GM18907 (cell line): Measurements from ENCODE around the gene NUP188.

Source experiments
- ATAC-seq: cut with Tn5 transposase; IDR thresholded peaks from one replicate; pipeline ENCODE4 v1.9.1; 2021; ENCODE audit warnings: mild to moderate bottlenecking, moderate library complexity; ENCODE audit not compliant: unreplicated experiment

Gene NUP188

DNA sequence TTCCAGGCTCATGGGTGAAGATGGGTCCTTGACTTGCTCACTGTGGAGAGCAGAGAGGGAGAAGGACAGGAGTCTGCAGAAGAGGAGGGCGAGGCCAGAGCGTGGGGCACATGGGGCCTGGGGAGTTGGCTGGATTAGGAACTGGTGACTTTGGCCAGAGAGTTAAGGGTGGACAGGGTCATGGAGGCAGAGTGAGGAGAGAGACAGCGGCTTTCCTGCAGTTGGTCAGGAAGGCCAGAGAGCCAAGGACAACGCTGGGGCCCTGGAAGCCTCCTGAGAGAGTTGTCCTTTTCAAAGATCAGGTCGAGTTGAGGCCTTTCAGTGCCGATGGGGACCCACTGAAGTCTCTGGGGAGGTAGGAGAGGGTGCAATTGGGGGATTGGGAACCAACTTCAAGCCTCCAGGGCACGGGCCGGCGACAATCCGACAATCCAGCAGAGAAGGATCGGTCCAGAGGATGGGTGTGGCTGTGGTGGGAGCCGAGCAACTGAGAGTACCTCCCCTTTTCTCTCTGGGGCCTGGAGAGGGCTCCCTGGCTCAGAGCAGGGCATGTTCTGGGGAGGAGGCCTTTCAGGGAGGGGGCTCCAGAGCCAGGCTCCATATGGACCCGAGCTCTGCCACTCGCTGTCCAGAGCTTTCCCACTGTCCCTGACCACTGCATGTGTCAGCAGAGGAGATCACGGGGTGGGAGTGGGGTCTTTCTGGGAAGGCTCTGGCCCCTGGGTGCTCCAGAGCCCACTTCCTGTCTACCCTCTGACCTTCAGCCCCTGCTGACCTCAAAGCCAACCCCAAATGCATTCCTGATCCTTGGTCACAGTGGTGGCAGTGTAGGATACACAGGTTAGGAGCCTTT is 34.2 kb upstream of the NUP188 start:
- ATAC-seq, result no peak

DNA sequence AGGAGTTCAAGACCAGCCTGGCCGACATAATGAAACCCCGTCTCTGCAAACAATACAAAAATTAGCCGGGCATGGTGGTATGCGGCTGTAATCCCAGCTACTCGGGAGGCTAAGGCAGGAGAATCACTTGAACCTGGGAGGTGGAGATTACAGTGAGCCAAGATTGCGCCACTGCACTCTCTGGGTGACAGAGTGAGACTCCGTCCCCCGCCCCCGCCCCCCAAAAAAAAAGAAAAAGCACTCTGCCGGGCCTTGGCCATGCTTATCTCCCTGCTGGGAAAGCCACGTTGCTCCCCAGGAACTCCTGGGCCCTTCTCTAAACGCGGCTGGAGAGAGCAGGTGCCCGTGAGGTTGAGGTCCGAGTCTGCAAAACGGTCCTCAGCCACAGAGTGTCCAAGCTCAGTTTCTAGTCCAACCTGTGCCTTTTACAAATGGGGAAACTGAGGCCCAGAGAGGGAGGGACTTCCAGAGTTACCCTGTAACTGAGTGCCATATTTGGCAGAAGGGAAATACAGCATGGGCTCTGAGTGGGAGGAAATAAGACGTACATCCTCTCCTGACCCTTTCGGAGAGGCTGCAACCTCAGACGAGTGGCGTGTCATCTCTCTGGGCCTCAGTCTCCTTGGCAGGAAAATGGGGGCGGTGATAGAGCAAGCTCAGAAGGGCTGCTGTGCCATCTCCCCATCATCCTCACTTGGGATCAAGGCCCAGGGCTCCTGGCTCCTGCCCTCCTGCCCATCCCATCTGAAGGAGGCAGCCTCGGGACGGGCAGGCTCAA is 33.3 kb upstream of the NUP188 start:
- ATAC-seq, result no peak

DNA sequence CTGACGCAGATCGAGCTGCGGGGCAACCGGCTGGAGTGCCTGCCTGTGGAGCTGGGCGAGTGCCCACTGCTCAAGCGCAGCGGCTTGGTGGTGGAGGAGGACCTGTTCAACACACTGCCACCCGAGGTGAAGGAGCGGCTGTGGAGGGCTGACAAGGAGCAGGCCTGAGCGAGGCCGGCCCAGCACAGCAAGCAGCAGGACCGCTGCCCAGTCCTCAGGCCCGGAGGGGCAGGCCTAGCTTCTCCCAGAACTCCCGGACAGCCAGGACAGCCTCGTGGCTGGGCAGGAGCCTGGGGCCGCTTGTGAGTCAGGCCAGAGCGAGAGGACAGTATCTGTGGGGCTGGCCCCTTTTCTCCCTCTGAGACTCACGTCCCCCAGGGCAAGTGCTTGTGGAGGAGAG is 31.3 kb upstream of the NUP188 start:
- ATAC-seq, result no peak

DNA sequence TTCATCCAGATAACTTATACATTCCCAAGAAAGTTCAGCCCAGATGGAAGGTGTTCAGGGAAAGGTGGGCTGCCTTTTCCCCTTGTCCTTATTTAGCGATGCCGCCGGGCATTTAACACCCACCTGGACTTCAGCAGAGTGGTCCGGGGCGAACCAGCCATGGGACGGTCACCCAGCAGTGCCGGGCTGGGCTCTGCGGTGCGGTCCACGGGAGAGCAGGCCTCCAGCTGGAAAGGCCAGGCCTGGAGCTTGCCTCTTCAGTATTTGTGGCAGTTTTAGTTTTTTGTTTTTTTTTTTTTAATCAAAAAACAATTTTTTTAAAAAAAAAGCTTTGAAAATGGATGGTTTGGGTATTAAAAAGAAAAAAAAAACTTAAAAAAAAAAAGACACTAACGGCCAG is 30.8 kb upstream of the NUP188 start:
- ATAC-seq, result no peak

DNA sequence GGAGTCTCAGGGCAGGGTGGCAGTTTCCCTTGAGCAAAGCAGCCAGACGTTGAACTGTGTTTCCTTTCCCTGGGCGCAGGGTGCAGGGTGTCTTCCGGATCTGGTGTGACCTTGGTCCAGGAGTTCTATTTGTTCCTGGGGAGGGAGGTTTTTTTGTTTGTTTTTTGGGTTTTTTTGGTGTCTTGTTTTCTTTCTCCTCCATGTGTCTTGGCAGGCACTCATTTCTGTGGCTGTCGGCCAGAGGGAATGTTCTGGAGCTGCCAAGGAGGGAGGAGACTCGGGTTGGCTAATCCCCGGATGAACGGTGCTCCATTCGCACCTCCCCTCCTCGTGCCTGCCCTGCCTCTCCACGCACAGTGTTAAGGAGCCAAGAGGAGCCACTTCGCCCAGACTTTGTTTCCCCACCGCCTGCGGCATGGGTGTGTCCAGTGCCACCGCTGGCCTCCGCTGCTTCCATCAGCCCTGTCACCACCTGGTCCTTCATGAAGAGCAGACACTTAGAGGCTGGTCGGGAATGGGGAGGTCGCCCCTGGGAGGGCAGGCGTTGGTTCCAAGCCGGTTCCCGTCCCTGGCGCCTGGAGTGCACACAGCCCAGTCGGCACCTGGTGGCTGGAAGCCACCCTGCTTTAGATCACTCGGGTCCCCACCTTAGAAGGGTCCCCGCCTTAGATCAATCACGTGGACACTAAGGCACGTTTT is 30.2 kb upstream of the NUP188 start:
- ATAC-seq, result no peak

DNA sequence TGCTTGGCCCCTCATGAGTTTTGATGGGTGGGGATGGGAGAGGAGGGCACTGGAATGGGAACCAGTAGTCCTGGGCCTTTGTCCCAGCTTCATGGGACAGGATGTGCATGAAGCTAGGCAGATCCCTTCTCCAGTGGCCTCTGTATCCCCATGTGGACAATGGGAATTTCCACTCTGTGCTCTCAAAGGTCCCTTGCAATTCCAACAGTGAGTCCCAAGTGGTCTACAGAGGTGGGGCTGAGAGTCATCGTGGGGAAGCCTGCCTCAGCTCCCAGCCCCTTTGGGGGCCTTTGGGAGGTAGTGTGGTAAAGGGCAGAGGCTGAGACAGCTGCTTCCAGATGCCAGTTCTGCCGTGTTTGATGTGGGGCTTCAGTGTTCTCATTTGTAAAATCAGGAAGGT is 28.6 kb upstream of the NUP188 start:
- ATAC-seq, result no peak

DNA sequence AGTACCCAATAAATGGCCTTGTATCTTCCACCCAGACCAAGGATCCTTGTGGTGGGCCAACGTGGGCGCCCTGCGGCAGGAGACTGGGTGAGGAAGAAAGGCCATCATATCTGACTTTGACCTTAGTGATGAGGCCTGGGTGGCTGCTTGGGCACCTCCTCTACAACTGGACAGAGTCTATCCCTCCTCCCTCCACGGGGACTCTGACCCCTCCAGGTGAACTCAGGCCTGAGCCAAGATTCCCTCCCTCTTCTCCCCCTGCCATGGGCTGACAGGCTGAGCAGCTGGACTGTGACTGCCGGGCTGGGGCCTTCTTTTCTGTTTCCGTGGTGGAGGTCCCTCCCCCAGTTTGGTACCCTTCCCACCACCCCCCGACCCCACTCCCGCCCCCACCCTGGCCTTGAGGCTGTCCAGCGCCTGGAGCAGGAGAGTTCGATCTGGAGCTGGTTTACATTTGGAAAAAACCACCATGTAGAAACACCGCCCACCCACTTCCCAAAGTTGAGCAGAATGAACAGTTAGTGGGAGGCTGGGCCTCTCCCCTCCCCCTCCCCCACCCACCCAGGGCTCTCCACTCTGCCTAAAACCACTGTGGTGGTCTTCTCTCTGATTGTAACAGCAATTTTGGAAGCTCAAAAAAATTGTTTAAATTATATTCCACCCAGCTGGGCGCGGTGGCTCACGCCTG is 28.0 kb upstream of the NUP188 start:
- no peak for ATAC-seq

DNA sequence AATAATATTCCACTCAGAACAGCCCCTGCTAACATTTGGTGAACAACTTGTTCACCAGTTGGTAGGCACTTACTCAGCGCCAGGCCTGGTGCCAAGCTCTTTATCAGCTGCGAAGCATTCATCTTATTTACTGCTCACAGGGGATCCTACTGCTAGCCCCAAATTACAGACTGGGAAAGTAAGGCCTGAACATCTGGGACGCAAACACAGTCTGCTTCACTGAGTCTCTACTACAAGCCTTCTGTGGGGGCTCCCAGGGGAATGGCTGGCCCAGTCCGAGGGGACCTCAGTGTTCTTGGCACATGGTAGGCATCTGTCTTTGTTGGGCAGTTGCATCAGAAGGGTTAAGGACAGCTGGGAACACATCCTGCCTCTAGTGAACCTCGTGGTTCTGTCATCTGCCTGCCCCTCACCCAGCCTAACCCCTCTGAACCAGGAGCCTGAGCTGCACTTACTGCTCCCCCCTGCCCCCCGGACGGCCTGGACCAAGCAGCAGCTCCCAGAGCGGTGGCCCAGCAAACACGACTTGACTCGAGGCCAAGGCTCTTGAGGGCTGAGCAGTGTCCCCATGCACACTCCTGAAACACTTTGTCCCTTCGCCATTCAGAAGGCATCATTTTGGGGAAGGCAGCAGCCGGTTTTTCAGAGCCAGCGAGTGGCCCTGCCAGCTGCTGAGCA is 27.0 kb upstream of the NUP188 start, which contains the start of gene PHYHD1:
PHYHD1 (plus strand) TSS at position 602 of the 678 bp plus-strand sequence. CDS start 1,342 bp downstream, outside the sequence.
- ATAC-seq, result no peak

DNA sequence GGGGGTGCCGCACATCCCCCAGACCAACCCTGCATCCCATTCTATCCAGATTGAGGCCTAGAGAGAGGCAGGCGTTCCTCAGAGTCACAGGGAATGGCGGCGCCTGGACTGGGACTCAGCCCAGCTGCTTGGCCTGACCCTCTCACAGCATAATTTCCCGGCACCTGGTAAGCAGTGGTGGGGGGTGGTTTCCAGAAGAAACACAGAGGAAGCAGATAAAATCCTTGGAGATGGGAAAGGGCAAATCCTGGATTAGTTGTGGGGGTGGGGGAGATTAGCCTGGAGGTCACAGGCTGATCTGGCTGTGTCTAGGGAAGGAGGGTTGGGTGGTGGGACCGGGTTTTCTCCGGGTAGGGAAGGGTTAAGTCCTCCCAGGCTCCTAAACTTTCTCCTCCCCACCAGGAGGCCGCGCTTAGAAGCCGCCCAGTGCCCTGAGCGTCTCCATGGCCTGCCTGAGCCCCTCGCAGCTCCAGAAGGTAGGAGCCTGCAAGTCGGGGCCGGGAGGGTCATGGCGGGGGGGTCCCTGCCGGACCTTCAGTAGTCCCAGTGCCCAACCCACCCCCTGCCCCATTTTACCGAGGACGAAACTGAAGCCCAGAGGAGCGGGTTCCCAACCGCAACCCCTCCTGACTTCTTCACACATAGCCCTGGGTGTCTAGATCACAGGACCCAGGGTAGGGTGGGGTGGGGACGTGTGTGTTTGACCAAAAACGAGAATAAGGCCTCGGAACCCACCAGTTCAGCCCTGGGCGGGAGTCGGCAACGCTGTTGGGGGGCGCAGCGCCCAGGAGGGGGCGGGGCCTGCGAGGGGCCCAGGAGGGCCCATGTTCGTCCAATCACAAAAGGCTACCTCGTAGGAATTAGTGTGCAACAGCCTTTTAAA is 25.4 kb upstream of the NUP188 start:
- no peak for ATAC-seq

DNA sequence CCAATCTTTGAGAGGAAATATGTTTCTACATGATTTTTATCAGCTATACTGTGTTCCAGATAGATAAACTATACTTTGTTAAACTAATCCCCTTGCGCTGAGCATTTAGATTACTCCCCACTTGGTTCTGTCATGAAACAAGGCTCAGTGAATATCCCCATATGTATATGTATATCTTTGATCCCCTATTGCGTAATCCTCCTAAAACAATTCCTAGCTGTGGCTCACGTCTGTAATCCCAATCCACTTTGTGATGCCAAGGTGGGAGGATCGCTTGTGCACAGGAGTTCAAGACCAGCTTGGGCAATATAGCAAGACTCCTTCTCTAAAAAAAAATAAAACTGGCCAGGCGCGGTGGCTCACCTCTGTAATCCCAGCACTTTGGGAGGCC is 24.0 kb upstream of the NUP188 start:
- ATAC-seq, result no peak

DNA sequence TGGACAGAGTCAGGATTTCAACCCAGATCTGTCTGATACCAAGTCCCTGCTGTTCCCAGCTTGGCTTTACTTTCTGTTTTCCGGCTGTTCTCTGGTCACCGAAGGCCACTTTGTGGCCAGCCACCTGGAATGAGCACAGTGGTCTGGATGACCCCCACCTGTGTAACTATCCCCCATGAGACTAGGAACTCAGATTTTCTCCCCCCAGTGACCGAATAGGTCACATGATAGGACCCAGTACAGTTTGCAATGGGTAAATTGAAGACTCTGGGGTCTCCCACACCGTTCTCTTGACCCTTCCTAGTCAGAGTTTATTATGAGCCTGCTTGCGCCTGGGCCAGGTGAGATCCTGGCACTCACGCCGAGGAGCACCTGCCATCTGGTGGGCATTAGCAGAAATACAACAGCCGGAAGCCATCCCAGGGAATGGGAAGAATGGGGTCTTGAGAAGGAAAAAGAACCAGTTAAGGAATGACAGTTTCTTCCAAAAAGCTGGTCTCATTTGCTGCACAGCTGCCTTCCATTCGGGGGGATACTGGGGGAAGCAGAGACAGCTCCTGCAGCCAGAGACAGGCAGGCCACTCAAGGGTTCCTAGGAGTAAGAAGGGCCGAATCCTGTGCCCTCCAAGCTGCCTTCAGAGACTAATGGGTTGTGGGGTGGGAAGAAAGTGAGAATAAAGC is 19.6 kb upstream of the NUP188 start:
- no peak for ATAC-seq

DNA sequence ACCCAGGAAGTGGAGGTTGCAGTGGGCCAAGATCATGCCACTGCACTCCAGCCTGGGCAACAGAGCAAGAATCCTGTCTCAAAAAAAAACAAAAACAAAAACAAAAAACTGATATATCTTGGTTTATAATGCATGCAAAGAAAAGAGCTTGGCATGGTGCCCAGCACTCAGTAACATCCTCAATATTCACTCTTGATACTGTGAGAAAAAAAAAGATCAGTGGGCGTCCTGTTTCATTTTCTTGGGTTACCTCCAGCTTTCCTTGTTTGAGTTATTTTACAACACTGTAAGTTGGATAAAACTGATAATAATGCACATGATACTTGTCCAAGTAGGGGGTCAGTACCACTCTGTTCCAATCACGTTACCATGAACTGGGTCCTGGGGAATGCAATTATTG is 18.9 kb upstream of the NUP188 start:
- no peak for ATAC-seq

DNA sequence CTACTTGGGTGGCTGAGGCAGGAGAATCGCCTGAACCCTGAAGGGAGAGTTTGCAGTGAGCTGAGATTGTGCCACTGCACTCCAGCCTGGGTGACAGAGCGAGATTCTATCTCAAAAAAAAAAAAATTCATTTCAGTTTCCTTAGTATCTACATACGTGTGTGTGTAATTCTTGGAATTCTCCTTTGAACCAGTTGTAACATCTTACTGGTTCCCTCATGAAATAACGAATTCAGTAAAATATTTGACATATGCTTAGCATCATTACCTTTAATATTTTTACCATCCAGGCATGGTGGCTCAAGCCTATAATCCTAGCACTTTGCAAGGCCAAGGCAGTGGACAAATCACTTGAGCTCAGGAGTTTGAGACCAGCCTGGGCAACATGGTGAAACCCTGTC is 17.9 kb upstream of the NUP188 start:
- ATAC-seq, result no peak

DNA sequence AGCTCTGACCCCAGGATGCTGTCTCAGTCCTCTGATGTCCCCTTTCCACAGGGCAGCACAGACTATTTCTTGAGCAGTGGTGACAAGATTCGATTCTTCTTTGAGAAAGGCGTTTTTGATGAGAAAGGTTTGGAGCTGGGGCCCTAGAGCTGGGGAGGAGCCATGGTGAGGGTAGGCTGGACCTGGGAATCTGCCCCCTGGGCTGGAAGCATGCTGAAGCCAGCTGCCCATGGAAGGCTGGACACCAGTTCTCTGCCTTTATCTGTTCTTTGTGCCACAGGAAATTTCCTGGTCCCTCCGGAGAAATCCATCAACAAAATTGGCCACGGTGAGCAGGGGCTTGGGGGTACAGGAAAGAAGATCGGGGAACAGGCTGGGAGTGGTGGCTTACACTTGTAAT is 13.8 kb upstream of the NUP188 start:
- ATAC-seq, result no peak

DNA sequence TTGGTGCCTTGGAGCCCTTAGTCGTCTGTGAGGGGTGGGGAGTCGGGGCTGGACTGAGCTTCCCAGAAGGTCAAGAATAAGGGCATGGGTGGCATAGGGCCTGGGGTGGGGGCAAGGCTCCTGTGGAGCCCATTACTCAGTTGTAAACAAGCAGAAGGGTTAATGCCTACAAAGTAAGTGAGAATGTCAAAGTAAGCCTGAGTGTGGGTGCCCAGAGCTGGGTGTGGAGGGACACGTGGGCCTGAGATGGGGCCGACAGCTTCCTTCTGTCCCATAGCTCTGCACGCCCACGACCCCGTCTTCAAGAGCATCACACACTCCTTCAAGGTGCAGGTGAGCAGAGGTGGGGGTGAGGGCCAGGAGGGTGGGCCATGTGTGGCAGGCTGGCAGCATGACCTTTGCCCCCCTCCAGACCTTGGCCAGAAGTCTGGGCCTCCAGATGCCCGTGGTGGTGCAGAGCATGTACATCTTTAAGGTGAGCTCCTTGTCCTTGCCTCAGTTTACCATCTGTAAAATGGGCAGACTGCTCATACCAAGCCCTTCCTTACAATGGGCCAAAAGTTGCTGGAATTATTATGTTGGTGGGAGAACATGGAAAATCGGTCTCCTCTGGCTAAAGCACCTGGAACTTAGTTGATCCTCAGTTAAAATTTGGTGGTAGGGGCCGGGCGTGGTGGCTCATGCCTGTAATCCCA is 11.2 kb upstream of the NUP188 start:
- no peak for ATAC-seq

DNA sequence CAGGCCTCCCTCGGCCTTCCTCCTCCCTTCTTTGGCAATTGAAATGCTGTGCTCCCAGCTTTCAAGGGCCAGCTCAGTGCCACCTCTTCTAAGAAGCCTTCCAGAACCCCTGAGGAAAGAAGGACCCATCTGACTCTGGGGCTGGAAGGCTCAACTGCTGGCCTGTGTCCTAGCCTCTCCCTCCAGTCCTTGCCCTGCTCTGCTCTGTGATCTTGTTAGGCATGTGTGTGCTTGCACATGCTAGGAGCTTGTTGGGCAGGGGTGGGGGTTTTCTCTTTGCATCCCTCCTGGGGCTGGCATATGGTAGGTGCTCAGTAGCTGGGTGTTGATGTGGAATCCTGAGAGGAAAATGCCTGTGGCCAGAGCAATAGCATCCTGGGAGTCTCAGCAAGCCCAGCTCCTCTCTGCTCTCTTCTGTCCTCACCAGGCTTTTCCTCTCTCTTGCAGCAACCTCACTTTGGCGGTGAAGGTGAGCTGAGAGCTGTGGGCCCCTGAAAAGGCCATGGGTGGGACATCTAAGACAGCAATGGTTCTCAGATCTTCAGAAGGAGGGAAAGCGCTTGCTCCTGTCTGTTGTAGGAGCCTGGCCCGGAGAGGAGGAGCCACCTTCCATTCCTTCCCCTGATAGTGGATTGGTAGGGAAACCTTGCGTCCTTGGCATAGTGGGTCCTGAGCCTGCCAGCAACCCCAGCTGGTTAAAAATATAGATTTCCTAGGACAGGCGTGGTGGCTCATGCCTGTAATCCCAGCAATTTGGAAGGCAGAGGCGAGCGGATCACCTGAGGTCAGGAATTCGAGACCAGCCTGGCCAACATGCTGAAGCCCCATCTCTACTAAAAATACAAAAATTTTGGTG is 10.0 kb upstream of the NUP188 start:
- ATAC-seq, result no peak

DNA sequence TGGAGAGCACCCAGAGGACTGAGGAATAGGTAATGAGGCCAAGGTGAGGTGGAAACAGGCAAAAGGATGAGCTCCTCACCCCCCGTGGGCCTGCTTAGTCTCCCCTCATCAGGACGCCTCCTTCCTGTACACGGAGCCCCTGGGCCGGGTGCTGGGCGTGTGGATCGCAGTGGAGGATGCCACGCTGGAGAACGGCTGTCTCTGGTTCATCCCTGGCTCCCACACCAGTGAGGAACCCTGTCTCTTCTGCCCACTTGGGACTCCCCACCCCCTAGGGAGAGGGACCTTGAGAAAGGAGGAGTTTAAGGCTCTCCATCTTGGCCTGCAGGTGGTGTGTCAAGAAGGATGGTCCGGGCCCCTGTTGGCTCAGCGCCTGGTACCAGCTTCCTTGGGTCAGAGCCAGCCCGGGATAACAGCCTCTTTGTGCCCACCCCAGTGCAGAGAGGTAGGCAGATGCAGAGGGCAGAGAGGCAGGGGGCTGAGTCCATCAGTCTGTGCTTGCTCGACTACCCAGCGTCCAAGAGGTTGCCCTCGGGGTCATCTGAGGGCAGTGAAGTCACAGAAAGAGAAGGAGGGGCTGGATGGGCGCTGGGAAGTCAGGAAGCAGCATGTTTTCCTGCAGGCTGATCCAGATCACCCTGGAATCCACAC is 7.1 kb upstream of the NUP188 start:
- no peak for ATAC-seq
